Stimulated activated CD8-positive, alpha-beta memory T cell treated with anti-CD3 and anti-CD28 coated beads, Interleukin-7, amount 100 ng/mL, for 4 hours (primary cell): ENCODE data around the gene PTCHD1.

Source experiments
- DNase-seq, 2 donors: peaks; one replicate each; pipeline ENCODE4 v3.0.0-alpha.2; 2020; ENCODE audit warnings: low read depth in 2 of 2

Gene PTCHD1

GRCh38 chrX:23356189-23356588, 21.5 kb downstream of the PTCHD1 start:
- DNase-seq, result no peak

GRCh38 chrX:23364416-23364815, 29.8 kb downstream of the PTCHD1 start:
- DNase-seq, result no peak

GRCh38 chrX:23365541-23365940, 30.9 kb downstream of the PTCHD1 start:
- DNase-seq, result no peak

GRCh38 chrX:23366914-23367313, 32.3 kb downstream of the PTCHD1 start:
- no peak for DNase-seq

GRCh38 chrX:23369027-23369426, 34.4 kb downstream of the PTCHD1 start:
- no peak for DNase-seq

GRCh38 chrX:23372220-23372902, 37.7 kb downstream of the PTCHD1 start:
- DNase-seq, result no peak

GRCh38 chrX:23373129-23373804, 38.6 kb downstream of the PTCHD1 start:
- no peak for DNase-seq

- DNase-seq, result no peak
Observed at GRCh38 chrX:23374291-23374690, 39.6 kb downstream of the PTCHD1 start.

GRCh38 chrX:23376581-23376980, 41.9 kb downstream of the PTCHD1 start:
- no peak for DNase-seq

- DNase-seq, result no peak
Observed at GRCh38 chrX:23380581-23380980, 45.9 kb downstream of the PTCHD1 start.

GRCh38 chrX:23381099-23382087, 46.7 kb downstream of the PTCHD1 start:
- no peak for DNase-seq

- DNase-seq, result no peak
Observed at GRCh38 chrX:23382572-23382971, 47.9 kb downstream of the PTCHD1 start.

- DNase-seq, result no peak
Observed at GRCh38 chrX:23383411-23383810, 48.8 kb downstream of the PTCHD1 start.

- DNase-seq, result no peak
Observed at GRCh38 chrX:23385242-23385641, 50.6 kb downstream of the PTCHD1 start.

GRCh38 chrX:23386260-23386659, 51.6 kb downstream of the PTCHD1 start:
- no peak for DNase-seq

GRCh38 chrX:23386726-23387125, 52.1 kb downstream of the PTCHD1 start:
- no peak for DNase-seq

- no peak for DNase-seq
Observed at GRCh38 chrX:23387550-23388184, 53.0 kb downstream of the PTCHD1 start.

GRCh38 chrX:23389196-23389792, 54.6 kb downstream of the PTCHD1 start:
- no peak for DNase-seq

GRCh38 chrX:23390979-23391378, 56.3 kb downstream of the PTCHD1 start:
- DNase-seq, result no peak

GRCh38 chrX:23392195-23392594, 57.5 kb downstream of the PTCHD1 start:
- DNase-seq, result no peak

- no peak for DNase-seq
Observed at GRCh38 chrX:23394421-23394820, 59.8 kb downstream of the PTCHD1 start.
